Mucosa of descending colon (tissue), 3 donors: ENCODE measurements around the gene CTNNBL1. TPM values are rescaled to one million over a fixed set of nuclear protein-coding genes. Genes with fewer than 3 reads are reported as not detected.

Source experiments
- ATAC-seq: fragments of 200-7000 bp; cut with Tn5 transposase; one replicate; pipeline ENCODE4 v1.9.1; 2020; ENCODE audit warnings: mild to moderate bottlenecking, moderate library complexity
- DNase-seq, 3 donors: peaks; one replicate each; pipeline ENCODE4 v3.0.0-alpha.2; 2020
- H3K36me3 ChIP-seq: fragments of 200-600 bp; one replicate; pipeline ENCODE4 v1.8.0; 2021; ENCODE audit warnings: low read depth, mild to moderate bottlenecking
- H3K4me1 ChIP-seq: fragments of 200-600 bp; one replicate; pipeline ENCODE4 v1.8.0; 2021; ENCODE audit warnings: low read depth, mild to moderate bottlenecking
- H3K4me3 ChIP-seq: fragments of 200-600 bp; one replicate; pipeline ENCODE4 v1.8.0; 2021; ENCODE audit warnings: mild to moderate bottlenecking
- H3K9me3 ChIP-seq: fragments of 200-600 bp; one replicate; pipeline ENCODE4 v1.8.0; 2021; ENCODE audit warnings: mild to moderate bottlenecking
- intact Hi-C, 2 donors: fragments of 100-400 bp; cut with DNase I in 1 of 2; cut with micrococcal nuclease in 1 of 2; formaldehyde crosslinking; loops; one replicate each; pipeline versions ENCODE4 v1.11.0 to v1.11.1; 2022; cut with DNase I, micrococcal nuclease
- total RNA-seq, 3 donors: library from RNA; stranded (reverse); fragmentation: NEBNext Ultra II Directional in 2 of 3; extraction: Animal tissue kit (Norgen Biotek cat#: 25700) in 2 of 3; gene quantifications; one replicate each; pipeline versions ENCODE4 v1.2.1 to v1.2.4, GENCODE V29; 2021 to 2023
- TF ChIP-seq, protein P1 (sequence below): fragments of 200-600 bp; IDR thresholded peaks from one replicate; pipeline ENCODE4 v1.8.0; 2022; ENCODE audit warnings: antibody characterized with exemption, mild to moderate bottlenecking
- donor health status: DM: no; HTN: no; CAD: no; lungs with moderate emphysema.
- donor health status: DM: no; HTN: no; CAD: no.
- donor health status: DM: no; HTN: yes; CAD: no.

The CTNNBL1 gene
- total RNA-seq, 3 donors from 2014 or later, result 31.0 to 64.8 (median 37.8) TPM

DNA sequence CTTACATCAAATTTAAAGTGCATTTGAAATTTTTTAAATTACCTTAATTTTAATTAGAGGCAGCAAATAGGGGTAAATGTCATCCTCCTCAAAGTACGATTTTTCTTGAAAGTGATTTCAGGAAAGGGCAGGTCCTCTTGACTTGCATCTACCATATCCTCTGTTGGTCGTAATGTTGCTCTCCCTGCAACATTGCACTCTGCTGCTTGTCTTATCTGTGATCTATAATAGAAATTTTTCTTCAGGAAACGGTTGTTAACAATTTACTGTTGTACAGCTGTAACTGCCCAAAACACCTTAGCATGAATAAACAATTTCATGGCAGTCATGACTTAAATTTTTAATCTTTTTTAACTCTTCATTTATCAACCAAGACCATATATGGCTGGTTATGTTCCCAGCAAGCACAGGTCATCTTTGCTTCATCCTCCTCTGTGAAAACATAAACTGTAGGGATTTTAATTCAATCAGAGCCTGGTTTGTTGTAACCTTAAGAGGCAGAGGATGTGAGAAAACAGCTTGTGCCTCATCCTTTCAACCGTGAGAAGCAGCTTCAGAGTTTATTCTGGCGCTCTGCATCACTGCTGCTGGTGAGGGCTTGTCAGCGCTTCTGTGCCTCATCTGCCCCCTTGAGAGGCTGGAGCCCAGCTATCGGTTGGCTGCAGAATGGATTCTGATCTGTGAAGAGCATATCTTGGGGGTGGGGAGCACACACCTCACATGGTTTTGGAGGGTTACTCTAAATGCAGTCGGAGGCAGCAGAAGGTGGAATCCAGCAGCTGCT is 56.0 kb downstream of the CTNNBL1 start:
- H3K4me1 ChIP-seq, result no peaks in the 10 kb centered on the region
- TF ChIP-seq, protein P1, sequence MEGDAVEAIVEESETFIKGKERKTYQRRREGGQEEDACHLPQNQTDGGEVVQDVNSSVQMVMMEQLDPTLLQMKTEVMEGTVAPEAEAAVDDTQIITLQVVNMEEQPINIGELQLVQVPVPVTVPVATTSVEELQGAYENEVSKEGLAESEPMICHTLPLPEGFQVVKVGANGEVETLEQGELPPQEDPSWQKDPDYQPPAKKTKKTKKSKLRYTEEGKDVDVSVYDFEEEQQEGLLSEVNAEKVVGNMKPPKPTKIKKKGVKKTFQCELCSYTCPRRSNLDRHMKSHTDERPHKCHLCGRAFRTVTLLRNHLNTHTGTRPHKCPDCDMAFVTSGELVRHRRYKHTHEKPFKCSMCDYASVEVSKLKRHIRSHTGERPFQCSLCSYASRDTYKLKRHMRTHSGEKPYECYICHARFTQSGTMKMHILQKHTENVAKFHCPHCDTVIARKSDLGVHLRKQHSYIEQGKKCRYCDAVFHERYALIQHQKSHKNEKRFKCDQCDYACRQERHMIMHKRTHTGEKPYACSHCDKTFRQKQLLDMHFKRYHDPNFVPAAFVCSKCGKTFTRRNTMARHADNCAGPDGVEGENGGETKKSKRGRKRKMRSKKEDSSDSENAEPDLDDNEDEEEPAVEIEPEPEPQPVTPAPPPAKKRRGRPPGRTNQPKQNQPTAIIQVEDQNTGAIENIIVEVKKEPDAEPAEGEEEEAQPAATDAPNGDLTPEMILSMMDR, result no peak
- H3K9me3 ChIP-seq, result no peaks in the 10 kb centered on the region
- no peaks in the 10 kb centered on the region for H3K36me3 ChIP-seq
- no peak for DNase-seq
- no peak for ATAC-seq
- no peak overlapping the region for H3K4me3 ChIP-seq
- intact Hi-C loops, result no loop called here

DNA sequence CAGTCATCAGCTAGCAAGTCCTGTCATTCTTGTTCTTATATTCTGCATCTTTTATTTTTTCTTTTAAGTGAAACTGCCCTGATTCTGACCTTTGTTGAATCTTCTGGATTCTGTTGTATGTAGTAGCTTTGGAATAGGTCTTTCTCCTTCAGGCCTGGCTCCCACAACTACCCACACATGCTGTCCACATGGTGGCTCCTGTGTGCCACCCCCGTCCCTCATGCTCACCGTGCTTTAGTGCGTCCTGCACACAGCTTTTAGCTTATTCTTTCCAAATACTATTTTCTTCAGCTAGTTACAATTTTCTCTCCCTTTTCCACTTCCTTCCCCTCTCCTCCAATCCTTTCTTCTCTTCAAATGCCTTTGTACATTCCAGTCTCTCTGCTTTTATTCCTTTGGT is 61.8 kb downstream of the CTNNBL1 start:
- intact Hi-C loops, result no loop called here
- DNase-seq, result no peak
- TF ChIP-seq, protein P1, result no peak
- H3K9me3 ChIP-seq, result no peaks in the 10 kb centered on the region
- no peak overlapping the region for H3K4me3 ChIP-seq
- H3K36me3 ChIP-seq, result no peaks in the 10 kb centered on the region
- no peak for ATAC-seq
- H3K4me1 ChIP-seq, result no peaks in the 10 kb centered on the region

DNA sequence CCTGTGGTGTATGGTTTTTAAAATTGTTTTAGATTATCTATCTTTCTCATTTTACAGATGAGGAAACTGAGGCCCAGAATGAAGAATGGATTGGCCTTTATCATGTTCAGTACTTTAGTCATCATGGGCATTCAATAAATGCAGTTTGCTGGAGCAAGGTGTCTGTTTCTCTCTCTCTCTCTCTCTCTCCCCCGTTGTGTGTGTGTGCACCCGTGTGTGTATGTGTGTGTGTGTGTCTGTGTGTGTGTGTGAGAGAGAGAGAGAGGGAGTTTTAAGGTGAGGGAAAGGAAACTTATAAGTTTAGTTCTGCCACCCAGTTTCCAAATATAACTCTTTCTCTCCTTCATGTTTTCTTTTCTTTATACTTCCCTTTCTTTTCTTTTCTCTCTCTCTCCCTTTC is 62.4 kb downstream of the CTNNBL1 start:
- Histone ChIP-seq H3K4me3 (no peak overlapping the region), H3K4me1 (no peaks in the 10 kb centered on the region), H3K9me3 (no peaks in the 10 kb centered on the region), H3K36me3 (no peaks in the 10 kb centered on the region)
- ATAC-seq, result no peak
- no peak for DNase-seq
- TF ChIP-seq, protein P1, result no peak
- intact Hi-C loops, result no loop called here

DNA sequence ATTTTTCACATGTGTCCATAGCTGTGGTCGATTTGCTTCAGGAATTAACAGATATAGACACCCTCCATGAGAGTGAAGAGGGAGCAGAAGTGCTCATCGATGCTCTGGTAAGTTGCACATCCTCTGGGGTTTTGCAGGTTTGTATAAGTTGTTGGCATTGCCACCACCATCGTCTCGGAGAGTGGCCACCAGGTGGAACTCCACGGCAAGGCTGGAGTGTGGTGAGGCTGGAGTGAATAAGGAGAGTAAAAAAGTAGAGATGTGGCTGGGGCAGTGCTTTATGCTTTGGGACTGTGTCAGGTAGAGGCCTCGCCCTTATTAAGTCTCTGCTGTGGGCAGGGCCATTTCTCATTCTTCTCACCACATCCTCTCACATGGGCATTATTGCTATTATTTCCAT is 63.7 kb downstream of the CTNNBL1 start:
- TF ChIP-seq, protein P1, result no peak
- DNase-seq (no peak), ATAC-seq (no peak)
- H3K9me3 ChIP-seq, result no peaks in the 10 kb centered on the region
- H3K4me1 ChIP-seq, result no peaks in the 10 kb centered on the region
- no peaks in the 10 kb centered on the region for H3K36me3 ChIP-seq
- H3K4me3 ChIP-seq, result no peak overlapping the region
- intact Hi-C loops, result no loop called here

DNA sequence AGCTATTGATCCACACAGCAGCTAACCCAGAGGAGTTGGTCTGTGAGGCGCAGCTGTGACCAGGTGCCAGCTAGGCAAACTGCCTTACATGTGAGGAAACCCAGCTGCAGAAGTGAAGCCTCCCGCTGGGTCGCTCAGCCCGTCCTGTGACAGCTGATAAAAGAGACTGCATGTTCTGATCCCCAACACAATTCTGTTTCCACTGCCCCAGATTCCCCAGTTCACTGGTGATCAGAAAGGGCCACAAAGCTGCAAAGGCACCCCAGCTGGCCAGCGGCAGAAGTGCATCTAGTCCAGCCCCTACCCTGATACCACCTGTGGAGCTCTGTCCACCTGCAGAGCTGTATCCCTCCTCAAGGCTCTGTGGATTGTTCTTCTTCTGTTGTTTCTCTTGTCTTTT is 64.5 kb downstream of the CTNNBL1 start:
- DNase-seq, result no peak
- no peaks in the 10 kb centered on the region for H3K4me1 ChIP-seq
- no peaks in the 10 kb centered on the region for H3K36me3 ChIP-seq
- H3K4me3 ChIP-seq, result no peak overlapping the region
- TF ChIP-seq, protein P1, result peak; percentile 8
- ATAC-seq, result no peak
- intact Hi-C loops, result no loop called here
- no peaks in the 10 kb centered on the region for H3K9me3 ChIP-seq
